Endothelial cell of hepatic sinusoid (primary cell): Measurements from ENCODE around the gene SCN5A.
"Not testable (repeated sequence)": the region's sequence is repeated elsewhere in the genome, so short reads cannot be mapped to it uniquely, and the experiment has no call there.

Source experiments
- in situ Hi-C: cut with HindIII; loops from 2 replicates; pipeline ENCODE4 v1.10.0; 2017; ENCODE audit warnings: low sequenced_read_pairs

SCN5A gene

DNA sequence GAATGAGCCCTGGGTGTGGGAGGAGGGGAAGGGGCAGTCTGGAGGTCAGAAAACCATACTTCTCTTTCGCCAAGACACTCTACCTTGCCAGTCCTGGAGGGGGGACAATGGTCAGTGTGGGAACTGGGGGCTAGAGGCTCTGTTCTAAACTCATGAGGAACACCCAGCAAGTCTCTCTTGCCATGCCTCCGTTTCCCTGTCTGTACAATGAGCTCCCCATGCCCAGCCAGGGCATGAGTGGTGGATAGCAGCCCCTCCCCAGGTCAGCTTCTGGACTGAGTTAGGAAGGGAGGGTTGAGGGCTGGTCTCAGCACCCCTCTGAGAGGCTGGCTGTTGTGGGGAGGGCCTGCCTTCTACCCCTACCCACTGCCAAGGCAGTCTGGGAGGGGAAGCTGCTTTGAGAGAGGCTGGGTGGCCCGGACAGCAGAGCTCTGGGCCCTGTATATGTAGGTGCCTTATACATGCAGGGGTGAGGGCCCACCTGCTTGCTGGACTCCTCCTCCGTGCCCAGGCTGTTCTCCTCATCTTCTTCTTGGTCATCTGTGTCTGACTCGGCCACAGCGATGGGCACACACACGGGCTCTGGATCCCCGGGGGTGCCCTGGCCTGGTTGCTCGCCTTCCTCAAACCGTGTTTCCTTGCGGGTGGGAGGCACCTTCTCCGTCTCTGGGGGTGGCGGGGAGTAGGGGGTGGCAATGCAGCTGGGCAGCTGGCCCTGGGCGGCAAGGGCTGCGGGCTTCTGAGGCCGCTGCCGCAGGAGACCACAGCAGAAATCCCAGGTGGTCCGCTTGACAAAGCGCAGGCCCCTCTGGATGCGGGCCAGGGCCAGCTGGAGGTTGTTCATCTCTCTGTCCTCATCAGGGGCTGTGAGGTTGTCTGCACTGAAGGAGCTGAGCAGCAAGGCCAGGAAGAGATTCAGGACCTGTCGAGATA, 68.8 kb downstream of the SCN5A start:
- in situ Hi-C loops = no loop called here

DNA sequence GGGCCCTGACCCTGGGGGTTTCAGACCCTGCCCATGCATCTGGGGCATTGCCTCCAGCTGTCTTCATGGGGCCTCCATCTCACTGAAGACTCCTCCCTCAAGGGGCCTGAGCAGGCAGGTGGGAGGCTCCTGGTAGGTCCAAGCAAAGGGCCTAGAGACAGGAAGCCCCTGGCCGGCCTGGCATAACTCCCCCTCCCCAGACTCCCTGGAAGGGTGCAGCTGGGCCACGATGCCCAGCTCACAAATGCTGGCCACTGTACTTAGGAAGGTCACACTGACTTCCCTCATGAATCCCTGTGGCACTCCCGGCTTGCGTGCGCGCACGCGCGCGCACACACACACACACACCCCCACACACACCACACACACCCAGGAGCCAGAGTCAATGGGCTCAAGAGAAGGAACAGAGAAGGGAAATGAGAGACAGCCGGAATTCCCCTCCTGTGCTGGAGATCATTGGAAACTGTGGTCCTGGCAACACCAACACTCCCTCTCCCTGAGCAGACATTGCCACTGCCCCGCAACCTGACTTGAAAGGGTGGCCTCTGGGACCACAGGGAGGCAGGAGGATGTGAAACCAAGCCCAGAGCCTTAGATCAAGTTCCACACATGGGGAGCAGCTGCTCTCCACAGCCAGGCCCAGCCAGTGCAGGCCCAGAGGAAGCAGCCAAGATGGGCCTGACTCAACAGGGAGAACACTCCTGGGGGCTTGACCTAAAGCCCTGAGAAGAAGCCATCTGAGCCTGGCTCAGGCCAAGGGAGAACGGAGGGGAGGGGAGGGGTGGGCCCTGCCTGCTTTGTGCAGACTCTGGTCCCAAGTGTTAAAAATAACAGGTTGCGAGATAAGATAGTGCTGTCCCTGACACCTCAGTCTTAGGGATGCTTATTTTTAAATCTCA, 69.7 kb downstream of the SCN5A start:
- in situ Hi-C loops = no loop called here

DNA sequence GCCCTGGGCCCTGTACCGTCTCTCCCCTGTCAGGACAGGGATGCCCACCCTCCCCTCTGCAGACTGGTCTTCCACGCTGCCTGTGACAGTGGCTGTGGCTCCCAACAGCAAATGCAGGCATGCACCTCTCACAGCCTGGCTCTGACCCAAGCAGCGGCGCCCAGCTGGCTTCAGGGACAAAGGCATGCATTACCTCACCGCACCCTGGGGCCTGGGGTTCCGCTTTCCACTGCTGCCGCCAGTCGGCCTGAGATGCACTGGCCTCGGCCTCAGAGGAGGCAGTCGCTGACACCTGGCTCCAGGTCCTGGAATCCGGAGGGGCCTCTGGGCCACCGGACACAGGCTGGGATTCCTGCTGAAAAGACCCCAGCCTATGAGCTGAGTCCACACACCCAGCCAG, 70.3 kb downstream of the SCN5A start:
- in situ Hi-C loops = no loop called here

DNA sequence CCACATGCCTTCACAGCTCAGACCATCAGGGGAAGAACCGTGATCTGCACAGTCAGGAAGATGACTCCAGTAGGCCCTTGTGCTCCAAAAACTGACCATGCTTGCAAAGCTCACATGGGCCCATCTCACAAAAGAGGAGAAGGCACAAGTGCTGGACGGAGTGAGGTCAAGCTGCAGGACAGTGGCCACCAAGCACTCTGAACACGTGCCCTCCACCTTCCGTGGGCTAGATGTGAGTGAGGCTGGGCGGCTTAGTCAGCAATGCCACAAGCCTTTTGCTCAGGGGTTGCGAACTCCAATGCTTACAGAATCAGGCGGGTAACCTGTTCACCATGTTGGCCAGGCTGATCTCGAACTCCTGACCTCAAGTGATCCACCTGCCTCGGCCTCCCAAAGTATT, 70.9 kb downstream of the SCN5A start:
- in situ Hi-C loops = no loop called here

DNA sequence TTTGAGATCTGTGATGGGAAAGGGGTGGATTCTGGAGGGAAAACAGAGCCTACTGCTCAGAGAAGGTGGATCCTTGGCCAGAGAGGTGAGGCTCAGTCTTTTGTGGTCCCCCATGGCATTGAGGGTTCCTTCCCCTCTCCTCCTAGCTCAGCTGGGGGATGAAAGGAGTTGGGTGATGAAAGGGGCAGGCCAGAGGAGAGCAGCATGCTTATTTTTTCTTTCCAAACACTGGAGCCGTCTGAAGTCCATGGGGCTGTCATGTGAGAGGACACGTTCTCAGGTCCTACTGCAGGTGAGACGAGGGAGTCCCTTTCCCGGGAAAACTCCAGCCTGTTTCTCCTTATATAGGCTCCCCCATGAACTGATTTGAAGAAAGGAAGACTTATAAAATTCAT, 71.4 kb downstream of the SCN5A start:
- in situ Hi-C loops = no loop called here

DNA sequence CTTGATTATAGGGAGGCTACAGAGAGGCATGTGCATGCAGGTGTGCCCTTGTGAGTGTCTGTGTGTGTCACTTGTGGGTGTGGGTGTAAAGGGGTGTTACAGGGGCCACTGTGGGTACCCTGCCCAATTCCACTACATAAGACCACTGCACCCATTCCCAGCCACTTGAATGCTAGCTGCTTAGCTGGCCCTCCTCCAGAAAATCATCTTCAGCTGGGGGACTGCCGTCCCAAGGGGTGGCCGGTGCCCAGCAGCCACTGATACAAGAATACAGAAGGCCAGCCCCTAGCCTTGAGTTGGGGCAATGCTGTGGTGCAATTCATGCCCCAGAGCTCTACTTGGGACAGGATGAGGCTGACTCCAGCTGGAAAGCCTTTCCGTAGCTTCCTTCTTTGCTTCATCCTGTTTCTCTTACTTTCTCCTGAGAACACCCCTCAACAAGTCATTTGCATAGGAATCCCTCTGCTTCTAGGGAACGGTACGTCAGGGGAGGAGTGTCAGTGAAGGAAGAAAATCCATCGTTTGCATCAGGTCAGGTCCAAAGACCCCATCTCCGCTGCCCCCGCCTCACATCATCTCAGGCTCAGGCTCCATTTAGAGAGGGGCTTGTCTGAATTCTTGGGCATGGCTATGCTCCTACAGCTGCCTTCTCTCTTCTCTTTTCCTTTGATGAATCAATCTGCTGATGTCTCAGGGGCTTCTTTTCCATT, 72.0 kb downstream of the SCN5A start:
- in situ Hi-C loops = no loop called here

DNA sequence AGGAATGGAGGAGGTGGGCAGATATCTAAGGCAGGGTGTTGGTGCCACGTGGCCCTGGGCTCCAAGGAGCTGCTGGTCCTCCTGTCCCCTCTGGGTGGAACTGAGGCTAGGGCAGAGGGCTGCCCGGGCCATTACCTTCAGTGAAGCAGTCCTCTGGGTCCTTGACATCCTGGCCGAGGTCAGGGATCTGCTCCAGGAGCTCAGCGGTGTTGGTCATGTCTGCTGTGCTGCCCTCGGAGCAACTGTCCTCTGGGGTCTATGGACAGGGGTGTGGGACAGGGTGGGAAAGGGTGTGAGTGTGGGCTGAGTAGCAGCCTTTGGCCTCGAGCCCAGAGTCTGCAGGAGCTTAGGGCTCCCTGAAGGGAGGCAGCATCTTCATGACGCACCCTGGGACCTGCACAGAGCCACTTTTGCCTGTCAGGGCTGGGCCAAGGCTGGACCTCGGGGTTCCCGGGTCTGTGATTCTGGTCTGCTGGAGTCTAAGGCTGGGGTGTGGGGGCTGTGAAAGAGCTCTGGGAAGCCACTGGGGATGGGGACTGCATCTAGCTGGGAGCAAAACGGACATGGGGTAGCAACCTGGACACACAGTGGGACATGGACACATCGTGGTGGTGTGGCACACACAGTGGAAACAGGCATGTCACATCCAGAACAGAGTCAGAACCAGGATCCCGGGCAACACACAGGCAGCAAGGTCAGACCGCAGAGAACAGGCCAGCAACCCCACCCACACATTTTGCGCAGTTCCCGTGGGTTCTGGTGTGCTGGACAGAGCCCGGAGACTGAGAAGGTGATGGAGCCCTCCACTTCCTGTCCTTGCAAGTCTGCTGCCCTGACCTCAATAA, 72.7 kb downstream of the SCN5A start:
- in situ Hi-C loops = no loop called here

DNA sequence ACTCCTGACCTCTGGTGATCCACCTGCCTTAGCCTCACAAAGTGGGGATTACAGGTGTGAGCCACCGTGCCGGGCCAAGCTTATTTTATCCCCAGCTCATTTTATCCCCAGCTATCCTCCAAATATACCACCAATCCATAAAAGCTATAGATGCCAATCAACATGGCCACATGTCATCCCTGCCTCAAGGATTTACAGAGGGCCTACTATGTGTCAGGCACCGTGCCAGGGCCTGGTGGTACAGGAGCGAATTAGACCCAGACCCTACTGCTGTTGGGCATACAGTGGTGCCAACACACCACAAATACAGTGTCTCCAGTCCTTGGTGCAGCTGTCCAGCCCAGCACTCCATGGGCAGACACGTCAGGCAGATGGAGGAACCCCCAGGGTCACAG, 73.4 kb downstream of the SCN5A start:
- in situ Hi-C loops = no loop called here

DNA sequence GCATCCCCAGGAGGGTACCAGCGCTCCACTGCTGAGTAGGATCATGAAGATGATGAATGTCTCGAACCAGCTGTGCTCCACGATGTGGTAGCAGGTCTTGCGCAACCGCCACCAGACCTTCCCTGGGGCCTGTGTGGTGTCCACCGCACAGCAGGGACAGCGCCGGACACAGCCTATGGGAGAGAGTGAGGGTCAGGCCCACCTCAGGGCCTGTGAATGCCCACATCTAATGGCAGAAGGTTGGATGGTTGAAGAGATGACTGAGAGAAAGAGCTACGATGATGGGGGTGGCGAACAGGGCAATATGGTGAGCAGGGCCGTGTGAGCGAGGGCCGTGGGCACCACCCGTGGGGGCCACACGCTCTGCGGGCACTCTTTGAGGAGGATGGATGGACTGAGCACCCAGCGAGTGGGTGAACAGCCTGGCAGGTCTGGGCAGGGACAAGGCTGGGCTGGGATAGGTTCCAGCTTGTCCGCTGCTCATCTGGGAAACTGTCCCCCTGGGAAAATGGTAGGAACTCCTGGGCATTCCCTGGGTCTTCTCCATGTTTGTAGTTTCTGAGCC, 74.1 kb downstream of the SCN5A start:
- in situ Hi-C loops = no loop called here

DNA sequence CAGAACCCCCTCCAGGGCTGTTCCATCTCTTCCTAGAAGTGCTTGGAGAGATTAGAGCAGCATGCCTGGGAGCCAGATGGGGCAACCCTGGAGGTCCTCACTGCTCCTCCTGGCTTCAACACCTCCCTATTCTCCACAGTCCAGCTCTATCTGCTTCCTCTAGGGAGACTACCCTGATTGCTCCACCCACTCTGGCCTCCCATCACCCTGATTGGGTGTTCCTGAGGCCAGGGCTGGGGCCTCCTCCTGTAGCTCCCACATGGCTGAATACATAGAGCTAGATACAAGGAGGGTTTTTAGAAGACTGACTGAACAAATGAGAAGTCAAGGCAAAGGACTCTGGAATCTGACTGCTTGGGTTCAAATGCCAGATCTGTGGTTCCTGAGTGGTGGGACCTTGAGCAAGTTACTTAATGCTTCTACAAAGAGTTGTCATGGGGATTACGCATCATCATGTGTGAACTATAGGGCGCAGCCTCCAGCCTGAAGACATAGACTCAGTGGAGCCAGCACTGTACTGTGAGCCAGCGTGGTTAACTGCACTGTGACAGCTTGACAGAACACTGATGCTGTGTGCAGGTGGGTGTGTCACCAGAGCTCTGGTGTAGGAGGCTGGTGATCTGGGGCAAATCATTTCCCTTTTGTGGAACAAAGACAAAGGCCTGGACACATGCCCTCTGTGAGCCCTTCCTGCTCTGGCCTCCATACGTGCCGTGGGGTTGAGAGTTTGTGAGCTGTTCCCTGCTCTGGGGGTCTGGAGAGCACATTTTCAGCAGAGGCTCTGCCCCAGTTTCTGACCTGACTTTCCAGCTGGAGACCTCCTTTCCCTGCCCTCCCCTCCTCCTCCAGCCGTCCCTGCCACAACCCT, 74.8 kb downstream of the SCN5A start:
- in situ Hi-C loops = no loop called here

DNA sequence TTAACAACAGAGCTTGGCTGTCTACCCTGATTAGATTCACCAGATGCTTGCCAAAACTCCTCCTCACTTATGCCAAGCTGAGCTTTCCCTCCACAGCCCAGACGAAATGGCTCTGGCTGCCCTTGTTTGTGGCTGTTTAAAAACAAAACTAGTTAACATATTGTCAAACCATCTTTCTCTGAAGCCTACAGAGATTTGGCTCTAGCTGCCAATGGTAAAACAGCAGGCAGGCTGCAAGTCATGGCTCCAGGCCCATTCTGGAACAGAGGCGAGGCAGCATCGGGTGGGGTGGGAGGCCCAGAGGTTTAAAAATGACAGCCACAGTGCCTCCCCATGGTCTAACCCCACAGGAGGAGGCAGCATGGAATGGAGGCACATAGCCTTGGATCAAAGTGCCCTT, 75.9 kb downstream of the SCN5A start:
- in situ Hi-C loops = no loop called here

DNA sequence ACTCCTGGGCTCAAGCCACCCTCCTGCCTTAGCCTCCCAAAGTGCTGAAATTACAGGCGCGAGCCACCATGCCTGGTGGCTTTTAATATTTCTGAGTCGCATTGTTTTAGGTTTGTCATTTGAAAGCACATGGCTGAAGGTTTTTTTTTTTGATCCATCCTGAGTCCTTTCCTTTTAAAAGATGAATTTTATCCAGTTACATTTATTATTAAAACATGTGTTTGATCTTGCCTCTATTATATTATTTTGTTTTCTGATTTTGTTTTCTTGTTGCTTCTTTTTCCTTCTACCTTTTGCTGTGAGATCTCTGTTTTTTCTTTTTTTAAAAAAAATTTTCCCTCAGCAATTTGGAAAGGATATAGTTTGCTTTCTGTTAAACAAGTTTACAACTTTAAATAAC, 76.4 kb downstream of the SCN5A start:
- in situ Hi-C loops = no loop called here

DNA sequence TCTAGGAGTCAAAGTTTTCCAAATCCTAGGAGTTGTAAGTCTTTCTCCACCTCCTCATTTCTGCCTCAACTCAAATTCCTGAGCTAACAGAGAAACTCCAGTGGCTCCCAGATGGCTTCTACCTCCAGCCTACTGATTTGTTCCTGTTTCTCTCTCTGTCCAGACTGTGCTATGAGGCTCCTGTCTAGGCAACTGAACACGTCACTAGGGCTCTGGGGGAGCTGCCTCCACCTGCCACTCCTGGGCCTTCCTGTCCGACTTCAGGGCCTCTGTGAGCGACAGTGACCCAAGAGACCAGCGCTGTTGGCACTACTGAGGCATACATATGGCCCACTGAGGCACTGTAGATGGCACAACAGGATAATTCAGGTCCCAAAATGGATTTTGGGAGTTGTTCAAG, 82.0 kb downstream of the SCN5A start:
- in situ Hi-C loops = no loop called here

DNA sequence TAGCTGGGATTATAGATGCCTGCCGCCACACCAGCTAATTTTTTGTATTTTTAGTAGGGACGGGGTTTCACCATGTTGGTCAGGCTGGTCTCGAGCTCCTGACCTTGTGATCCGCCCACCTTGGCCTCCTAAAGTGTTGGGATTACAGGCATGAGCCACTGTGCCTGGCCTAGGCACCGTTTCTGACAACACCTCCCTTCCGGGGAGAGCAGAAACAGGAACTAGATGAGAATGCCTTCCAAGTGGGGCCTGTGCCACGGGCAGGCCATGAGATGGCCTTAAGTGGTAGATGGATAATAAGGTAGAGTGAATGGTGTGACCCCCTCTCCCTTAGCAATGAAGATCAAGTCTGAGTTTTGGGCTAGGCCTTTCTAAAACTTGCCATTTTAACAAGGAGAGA, 82.7 kb downstream of the SCN5A start:
- in situ Hi-C loops = not testable (repeated sequence)

DNA sequence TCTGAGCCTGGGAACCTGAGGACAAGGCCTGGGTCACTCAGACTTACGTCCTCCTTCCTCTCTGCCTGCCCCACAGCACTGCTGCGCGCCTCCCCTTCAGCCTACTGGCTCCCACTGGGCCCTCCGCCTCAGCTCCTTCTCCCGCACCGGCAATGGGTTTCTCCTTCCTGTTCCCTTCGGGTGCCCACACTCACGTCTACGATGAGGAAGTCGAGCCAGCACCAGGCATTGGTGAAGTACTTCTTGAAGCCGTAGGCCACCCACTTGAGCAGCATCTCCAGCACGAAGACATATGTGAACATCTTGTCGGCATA, 83.3 kb downstream of the SCN5A start:
- in situ Hi-C loops = no loop called here

DNA sequence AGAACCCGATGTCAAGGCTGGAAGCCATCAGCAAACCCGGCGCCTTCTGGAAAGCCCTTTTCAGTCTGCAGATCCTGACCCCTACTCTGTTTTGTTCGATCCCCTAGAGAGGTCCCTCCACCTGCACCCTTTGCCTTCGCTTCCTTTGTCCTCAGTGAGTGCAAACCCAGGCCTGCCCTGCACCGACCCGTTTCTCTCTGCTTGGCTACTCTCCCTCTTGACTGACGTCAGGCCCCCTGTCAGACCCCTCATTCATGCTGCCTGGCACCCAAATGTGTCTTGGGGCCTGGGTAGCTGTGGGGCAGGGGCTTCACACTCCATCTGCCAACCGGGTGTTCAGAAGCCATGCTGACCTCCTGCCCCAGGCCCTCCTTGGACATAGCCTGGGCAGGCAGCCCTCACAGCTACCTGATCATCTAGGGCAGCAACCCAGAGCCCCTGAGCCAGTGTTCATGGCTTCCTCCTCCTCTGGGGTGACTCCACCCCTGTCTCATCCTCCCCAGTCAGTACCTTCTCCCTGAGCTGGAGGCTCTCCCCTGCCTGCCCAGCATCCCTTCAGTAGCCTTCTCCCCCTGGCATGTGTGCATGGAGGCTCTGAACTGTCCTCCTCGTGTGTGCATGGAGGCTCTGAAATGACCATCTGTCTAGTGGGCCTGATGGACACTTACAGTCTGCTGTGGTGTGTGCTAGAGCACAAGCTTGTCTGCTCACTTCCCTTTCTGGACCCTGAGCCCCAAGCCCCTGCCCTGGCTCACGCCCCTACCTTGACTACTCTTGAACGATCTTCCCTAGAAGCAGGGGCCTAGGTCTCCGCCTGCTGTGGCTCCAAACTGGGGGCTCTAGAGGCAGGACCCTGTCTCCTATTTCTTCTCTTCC, 83.9 kb downstream of the SCN5A start:
- in situ Hi-C loops = no loop called here

DNA sequence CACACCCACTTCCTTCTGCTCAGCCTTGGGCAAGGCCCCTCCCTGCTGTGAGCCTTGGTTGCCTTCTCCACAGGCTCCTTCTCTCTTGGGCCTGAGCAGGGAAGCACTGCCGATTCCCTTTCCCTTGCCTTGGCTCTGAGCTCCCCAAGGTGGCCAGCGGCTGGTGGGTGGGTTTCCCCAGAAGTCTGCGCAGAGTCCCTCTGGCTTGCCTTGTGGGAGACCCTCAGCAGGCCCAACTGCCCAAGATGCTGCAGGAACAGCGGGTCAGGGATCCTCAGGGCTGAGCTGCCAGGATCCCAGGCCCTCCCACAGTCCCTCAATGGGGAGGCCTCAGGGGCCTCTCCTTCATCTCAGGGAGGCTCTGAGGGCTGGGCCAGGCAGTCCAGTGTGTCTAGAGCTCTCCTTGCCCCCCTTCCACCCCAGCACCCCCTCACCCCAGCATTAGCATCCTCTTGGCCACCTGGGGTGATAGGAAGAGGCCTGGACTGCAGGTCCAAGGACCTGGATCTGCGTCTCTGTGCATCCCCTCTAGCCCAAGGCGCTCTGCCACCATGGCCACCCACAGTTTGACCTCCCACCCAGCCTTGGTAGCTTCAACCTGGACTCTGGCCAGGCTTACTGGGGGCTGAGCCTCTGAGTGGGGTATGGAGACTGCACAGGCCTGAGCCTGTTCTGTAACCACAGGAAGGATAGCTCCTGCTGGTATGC, 84.7 kb downstream of the SCN5A start:
- in situ Hi-C loops = no loop called here

DNA sequence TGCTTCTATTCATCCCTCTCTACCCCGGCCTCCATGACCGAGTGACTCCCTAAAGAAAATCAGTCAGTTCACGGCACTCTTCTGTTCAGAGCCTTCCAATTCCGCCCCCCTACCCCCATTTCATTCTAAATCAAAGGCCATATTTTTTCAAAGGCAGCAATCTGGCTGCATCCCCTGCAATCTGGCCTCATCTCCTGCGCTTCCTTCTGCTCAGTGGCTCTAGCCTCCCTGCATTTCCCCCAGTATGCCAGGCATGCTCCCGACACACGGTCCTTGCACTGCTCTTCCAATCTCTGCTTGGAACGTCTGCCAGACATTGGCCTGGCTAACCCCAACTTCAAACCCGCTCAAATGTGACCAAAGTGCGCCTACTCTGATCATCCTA, 85.6 kb downstream of the SCN5A start:
- in situ Hi-C loops = no loop called here
